GM21619 (cell line): ENCODE data around the gene INSL3.

Experiments
- ATAC-seq: cut with Tn5 transposase; IDR thresholded peaks from one replicate; pipeline ENCODE4 v1.9.1; 2021; ENCODE audit not compliant: unreplicated experiment

The INSL3 gene

GRCh38 chr19:17821190-17821589 lies at the start of gene INSL3:
TSS of gene INSL3 (minus strand) at chr19:17821519. CDS start at chr19:17821506, 13 bp downstream.
- ATAC-seq = no peak

GRCh38 chr19:17869114-17869608 lies 47.8 kb upstream of the INSL3 start:
- ATAC-seq = no peak

GRCh38 chr19:17868669-17869068 lies 47.4 kb upstream of the INSL3 start:
- ATAC-seq = no peak

- no peak for ATAC-seq
Measured at GRCh38 chr19:17866964-17867486, 45.7 kb upstream of the INSL3 start.

GRCh38 chr19:17866312-17866963 lies 45.1 kb upstream of the INSL3 start:
- ATAC-seq = no peak

- no peak for ATAC-seq
Measured at GRCh38 chr19:17865364-17866311, 44.3 kb upstream of the INSL3 start.

- no peak for ATAC-seq
Measured at GRCh38 chr19:17863520-17864182, 42.3 kb upstream of the INSL3 start.

- no peak for ATAC-seq
Measured at GRCh38 chr19:17862711-17863519, 41.6 kb upstream of the INSL3 start.

- ATAC-seq = no peak
Measured at GRCh38 chr19:17861542-17862402, 40.5 kb upstream of the INSL3 start.

GRCh38 chr19:17860993-17861360 lies 39.7 kb upstream of the INSL3 start:
- ATAC-seq = no peak

GRCh38 chr19:17860331-17860992 lies 39.1 kb upstream of the INSL3 start:
- ATAC-seq = no peak

GRCh38 chr19:17859533-17860330 lies 38.4 kb upstream of the INSL3 start, which contains the start of gene RPL18A:
TSS of gene RPL18A (plus strand) at chr19:17859910. CDS start at chr19:17859957, 47 bp downstream.
- peak; percentile 91 for ATAC-seq

- ATAC-seq = no peak
Measured at GRCh38 chr19:17855280-17856152, 34.2 kb upstream of the INSL3 start.

GRCh38 chr19:17854061-17854460 lies 32.7 kb upstream of the INSL3 start:
- no peak for ATAC-seq

- ATAC-seq = no peak
Measured at GRCh38 chr19:17848595-17849292, 27.4 kb upstream of the INSL3 start.
